ENCODE results near the gene RNASE7.

Gene RNASE7

DNA sequence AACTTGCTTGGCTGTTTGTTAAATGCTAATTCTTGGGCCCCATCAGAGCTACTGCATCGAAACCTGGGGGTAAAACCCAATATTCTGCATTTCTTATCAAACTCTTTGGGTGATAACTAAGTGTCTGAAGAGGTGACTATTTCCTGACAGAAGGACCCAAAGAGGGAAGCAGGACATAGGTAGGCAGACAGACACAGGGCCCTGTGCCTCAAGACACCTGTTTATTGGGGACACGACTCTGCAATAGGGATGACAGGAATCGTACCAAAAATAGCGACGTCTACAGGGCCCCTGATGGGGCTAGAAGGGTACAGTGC is 47.7 kb downstream of the RNASE7 start:
- Mint-ChIP-seq H3K4me1 (ENCODE audit: low read depth) (peaks cover 24% of the 10 kb centered on the region), H3K4me3 (no peak overlapping the region), H3K36me3 (ENCODE audit: low read depth) (peaks cover 5% of the 10 kb centered on the region), H3K9me3 (no peaks in the 10 kb centered on the region), H3K27me3 (no peaks in the 10 kb centered on the region), H3K27ac (no peak overlapping the region)
- DNase-seq = no peak

DNA sequence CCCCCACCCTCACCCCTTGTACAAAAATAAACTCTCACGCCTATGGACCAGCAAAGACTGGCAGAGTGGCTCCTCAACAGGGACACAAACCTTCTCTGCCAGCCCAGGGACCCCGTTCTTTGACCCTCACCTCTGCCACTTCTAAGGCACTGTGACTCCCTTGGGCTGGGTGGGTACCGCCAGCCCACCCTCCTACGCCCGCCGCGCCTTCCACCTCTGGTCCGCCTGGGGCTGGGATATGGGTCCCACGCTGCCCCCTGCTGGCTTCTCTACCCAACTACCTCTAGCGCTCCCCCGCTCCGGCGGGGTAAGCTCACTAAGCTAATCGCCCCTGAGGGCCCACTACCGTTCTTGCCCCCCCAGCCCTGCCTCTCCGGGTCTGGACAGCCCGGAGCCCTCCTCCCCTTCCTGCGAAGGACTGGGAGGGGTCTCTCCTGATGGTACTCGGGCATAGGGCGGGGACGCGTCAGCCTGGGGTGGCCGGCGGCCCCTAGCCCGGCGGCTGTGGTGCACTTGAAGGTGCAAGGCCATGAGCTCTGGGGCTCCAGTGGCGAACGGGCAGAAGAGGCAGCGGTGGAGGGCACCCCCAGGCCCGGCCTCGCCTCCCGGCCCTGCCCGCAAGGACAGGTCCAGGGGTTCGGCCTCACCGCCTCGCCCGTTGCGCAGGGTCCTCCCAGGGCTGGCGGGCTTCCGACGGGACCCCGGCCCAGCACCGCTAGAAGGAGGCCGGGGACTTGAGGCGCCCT is 48.2 kb downstream of the RNASE7 start:
- Mint-ChIP-seq H3K4me1 (ENCODE audit: low read depth) (peaks cover 24% of the 10 kb centered on the region), H3K36me3 (ENCODE audit: low read depth) (peaks cover 5% of the 10 kb centered on the region), H3K4me3 (no peak overlapping the region), H3K27me3 (no peaks in the 10 kb centered on the region), H3K9me3 (no peaks in the 10 kb centered on the region), H3K27ac (no peak overlapping the region)
- DNase-seq = peak; percentile 58

DNA sequence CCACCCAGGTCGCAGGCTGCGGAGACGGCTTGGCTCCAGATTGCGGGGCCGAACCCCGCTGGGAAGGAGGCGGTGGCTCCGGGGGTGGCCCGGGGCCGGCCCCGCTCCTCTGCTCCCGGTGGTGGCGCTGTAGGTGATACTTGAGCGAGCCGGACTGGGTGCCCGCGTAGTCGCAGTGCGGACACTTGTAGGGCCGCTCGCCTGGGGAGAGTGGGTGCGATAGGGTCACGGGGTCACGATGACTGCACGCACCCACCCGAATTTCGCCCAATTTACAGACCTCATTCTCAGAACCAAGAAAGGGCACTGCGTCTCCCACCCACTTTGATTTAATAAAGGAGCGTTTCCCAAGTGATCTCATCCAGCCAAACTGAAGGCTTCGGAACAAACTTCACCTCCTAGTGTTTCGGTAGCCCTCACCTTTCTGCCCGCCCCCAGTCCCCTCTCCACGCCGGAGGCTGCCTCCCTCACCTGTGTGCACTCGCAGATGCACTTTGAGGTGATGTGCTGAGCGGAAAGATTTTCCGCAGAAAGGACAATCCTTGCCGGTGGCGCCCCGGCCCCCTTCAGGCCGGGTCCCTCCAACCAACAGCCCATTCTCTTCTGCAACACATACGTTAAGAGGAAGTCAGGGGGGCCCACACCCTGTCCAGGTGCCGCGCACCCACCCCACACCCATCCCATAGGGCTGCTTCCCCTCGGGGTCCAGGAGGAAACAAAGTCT is 48.9 kb downstream of the RNASE7 start:
- H3K27ac Mint-ChIP-seq = no peak overlapping the region
- H3K4me3 Mint-ChIP-seq = no peak overlapping the region
- no peak for DNase-seq
- peaks cover 25% of the 10 kb centered on the region for H3K4me1 Mint-ChIP-seq (ENCODE audit: low read depth)
- no peaks in the 10 kb centered on the region for H3K27me3 Mint-ChIP-seq
- H3K36me3 Mint-ChIP-seq (ENCODE audit: low read depth) = peaks cover 5% of the 10 kb centered on the region
- H3K9me3 Mint-ChIP-seq = no peaks in the 10 kb centered on the region

DNA sequence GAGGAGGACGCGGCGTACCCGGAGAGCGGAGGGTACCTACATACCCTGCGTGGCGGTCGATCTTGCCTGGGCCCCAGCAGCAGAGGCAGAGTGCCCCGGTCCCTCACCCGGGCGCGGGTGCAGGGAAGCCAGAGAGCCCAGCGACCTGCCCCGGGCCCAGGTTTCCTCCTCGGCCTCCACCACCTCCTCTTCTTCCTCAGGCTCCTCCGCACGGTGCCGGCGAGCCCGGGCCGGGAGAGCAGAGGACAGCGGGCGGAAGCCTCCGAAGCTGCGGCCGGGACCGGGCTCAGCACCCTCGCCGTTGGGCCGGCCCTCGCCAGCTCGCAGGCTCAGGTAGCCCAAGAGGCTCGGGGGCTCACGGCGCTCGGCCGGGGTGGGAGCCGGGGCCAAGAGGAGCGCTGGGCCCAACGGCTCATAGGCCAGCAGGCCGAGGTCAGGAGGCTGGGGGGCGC is 49.7 kb downstream of the RNASE7 start:
- H3K9me3 Mint-ChIP-seq = no peaks in the 10 kb centered on the region
- no peak overlapping the region for H3K4me3 Mint-ChIP-seq
- no peaks in the 10 kb centered on the region for H3K27me3 Mint-ChIP-seq
- peaks cover 20% of the 10 kb centered on the region for H3K4me1 Mint-ChIP-seq (ENCODE audit: low read depth)
- no peak overlapping the region for H3K27ac Mint-ChIP-seq
- H3K36me3 Mint-ChIP-seq (ENCODE audit: low read depth) = peaks cover 5% of the 10 kb centered on the region
- no peak for DNase-seq

DNA sequence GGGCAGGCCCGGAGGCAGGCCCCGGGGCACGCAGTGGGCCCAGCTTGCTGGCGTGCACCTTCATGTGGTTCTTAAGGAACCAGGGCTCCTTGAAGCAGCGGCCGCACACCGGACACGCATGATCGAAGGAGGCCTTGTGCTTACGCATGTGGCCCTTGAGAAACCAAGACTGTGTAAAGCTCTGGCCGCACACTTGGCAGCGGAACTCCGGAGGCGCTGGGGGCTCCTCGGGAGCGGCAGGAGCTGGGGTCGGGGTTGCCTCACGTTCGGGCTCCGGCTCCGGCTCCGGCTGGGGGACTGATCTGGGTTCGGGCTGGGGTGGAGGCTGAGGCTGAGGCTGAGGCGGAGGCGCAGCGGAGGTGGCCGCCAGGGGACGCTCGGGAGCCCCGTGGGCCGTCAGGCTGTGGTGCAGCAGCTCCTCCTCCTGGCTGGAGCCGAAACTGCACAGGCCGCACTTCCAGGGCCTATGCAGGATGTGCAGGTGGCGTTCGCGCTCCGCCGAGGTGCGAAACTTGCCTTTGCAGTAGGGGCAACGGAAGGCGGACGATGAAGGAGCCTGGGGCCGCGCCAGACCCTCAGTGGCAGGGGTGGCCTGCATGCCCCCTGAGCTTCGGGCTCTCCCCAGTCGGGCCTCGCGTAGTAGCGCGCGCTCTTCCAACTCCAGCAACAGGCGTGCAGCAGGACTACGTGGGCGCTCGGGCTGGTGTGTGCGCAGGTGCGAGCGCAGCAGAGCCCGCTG is 50.3 kb downstream of the RNASE7 start:
- no peaks in the 10 kb centered on the region for H3K27me3 Mint-ChIP-seq
- H3K36me3 Mint-ChIP-seq (ENCODE audit: low read depth) = peaks cover 5% of the 10 kb centered on the region
- no peak overlapping the region for H3K27ac Mint-ChIP-seq
- peak; percentile 97 for DNase-seq
- no peak overlapping the region for H3K4me3 Mint-ChIP-seq
- no peaks in the 10 kb centered on the region for H3K9me3 Mint-ChIP-seq
- peaks cover 18% of the 10 kb centered on the region for H3K4me1 Mint-ChIP-seq (ENCODE audit: low read depth)

DNA sequence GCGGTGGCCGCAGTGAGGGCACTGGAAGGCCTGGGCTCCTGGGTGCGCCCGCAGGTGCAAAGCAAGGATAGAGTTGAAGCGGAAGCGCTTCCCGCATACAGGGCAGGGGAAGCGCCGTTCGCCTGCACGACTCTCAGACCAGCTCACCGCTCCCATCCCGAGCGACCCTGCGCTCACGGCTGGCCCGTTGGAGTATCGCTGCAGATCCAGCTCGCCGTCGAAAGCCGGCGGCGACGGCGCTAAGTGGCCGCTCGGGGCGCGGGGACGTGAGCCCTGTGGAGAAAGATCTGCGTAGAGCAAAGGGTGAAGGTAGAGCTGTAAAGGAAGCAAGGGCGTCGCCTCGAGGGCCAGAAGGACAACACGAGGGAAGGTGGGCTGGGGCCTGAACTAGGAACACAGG is 50.9 kb downstream of the RNASE7 start:
- Mint-ChIP-seq H3K4me1 (ENCODE audit: low read depth) (peaks cover 13% of the 10 kb centered on the region), H3K27ac (no peak overlapping the region), H3K36me3 (ENCODE audit: low read depth) (peaks cover 5% of the 10 kb centered on the region), H3K9me3 (no peaks in the 10 kb centered on the region), H3K4me3 (no peak overlapping the region), H3K27me3 (no peaks in the 10 kb centered on the region)
- no peak for DNase-seq

Measured in activated T-cell treated with anti-CD3 and anti-CD28 coated beads, Interleukin-2, amount 50 U/mL, for 24 hours (primary cell).